BLaER1 (cell line): ENCODE measurements around the gene CALCOCO2.
A peak's percentile ranks its signal among the peaks of the same experiment; 100 is the strongest.
"Not testable (repeated sequence)": the region's sequence is repeated elsewhere in the genome, so short reads cannot be mapped to it uniquely, and the experiment has no call there.

Source experiments
- H3K27ac ChIP-seq: shearing (Covaris generic); formaldehyde crosslinking; 2 replicates; pipeline ENCODE4 v1.8.1; 2022
- H3K27me3 ChIP-seq: shearing (Covaris generic); formaldehyde crosslinking; 2 replicates; pipeline ENCODE4 v1.8.1; 2022
- H3K36me3 ChIP-seq: shearing (Covaris generic); formaldehyde crosslinking; 2 replicates; pipeline ENCODE4 v1.8.1; 2022
- H3K4me1 ChIP-seq: shearing (Covaris generic); formaldehyde crosslinking; 2 replicates; pipeline ENCODE4 v1.8.1; 2022
- H3K4me2 ChIP-seq: shearing (Covaris generic); formaldehyde crosslinking; 2 replicates; pipeline ENCODE4 v1.8.1; 2022
- H3K4me3 ChIP-seq: shearing (Covaris generic); formaldehyde crosslinking; 2 replicates; pipeline ENCODE4 v1.8.1; 2022
- H3K9ac ChIP-seq: shearing (Covaris generic); formaldehyde crosslinking; 2 replicates; pipeline ENCODE4 v1.8.1; 2022
- H3K9me3 ChIP-seq: shearing (Covaris generic); formaldehyde crosslinking; 2 replicates; pipeline ENCODE4 v1.8.1; 2022
- H4K20me1 ChIP-seq: shearing (Covaris generic); formaldehyde crosslinking; 2 replicates; pipeline ENCODE4 v1.8.1; 2022
- Cebpa-rat ChIP-seq: shearing (Covaris generic); IDR thresholded peaks from 2 replicates; pipeline ENCODE4 v1.8.1; 2022

CALCOCO2 gene

DNA sequence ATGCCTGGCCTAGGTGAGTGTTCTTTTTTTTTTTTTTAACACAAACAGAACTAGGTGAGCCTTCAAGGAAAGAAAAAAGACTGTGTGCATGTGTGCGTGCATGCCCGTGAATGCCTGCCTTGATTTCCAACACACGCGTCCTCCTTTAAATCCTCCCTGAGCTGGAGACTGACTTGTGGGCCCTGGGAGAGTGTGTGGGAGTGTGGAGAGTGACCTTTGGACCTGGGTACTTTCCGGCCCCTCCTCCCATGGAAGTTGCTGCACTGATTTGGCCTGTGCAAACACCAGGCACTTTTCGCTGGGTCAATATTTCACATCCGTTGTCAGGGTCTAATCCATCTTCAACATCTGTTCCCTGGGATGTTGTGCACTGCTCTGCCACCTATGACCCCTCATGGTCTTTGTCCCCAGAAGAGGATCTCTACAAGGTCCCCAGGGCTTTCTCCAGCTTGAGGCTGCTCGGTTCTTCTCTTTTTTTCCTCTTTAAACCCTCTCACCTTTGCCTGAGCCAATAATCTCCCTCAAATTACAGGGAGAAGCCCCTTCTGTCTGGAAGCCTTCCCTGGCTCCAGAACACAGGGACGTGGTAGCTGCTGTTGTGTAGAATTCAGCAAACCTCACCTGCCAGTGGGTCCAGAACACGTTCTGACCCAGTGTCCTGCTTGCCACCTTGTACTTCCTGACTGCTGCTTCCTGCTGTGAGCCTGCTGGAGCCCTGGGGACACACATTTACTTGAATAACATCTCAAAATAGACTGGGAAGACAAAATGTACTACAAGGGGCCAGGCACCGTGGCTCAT is 40.9 kb downstream of the CALCOCO2 start:
- Histone ChIP-seq H3K4me2 (peak overlapping the region; percentile 66), H3K4me3 (no peak overlapping the region), H4K20me1 (no peaks in the 10 kb centered on the region), H3K27me3 (no peaks in the 10 kb centered on the region), H3K9me3 (no peaks in the 10 kb centered on the region), H3K4me1 (peaks cover 55% of the 10 kb centered on the region), H3K27ac (no peak overlapping the region), H3K36me3 (no peaks in the 10 kb centered on the region), H3K9ac (peak overlapping the region; percentile 43; the same call in 1 of the 2 replicates)
- no peak for TF ChIP-seq Cebpa-rat

DNA sequence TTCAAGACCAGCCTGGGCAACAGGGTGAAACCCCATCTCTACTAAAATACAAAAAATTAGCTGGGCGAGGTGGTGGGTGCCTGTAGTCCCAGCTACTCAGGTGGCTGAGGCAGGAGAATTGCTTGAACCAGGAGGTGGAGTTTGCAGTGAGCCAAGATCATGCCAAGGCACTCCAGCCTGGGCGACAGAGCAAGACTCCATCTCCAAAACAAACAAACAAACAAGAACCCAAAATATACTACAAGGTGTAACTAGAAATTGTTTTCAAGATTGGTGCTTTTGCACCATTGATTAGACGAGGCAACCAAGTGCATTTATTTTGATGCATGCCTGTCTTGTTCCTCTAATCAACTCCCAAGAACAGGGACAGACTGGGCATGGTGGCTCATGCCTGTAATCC is 41.6 kb downstream of the CALCOCO2 start:
- Histone ChIP-seq H3K4me1 (peaks cover 61% of the 10 kb centered on the region), H3K4me2 (peak overlapping the region; percentile 66), H3K9ac (peak overlapping the region; percentile 43; the same call in 1 of the 2 replicates)
- not testable (repeated sequence) for H3K9me3 ChIP-seq, H3K36me3 ChIP-seq, H4K20me1 ChIP-seq, H3K4me3 ChIP-seq, H3K27me3 ChIP-seq, H3K27ac ChIP-seq

DNA sequence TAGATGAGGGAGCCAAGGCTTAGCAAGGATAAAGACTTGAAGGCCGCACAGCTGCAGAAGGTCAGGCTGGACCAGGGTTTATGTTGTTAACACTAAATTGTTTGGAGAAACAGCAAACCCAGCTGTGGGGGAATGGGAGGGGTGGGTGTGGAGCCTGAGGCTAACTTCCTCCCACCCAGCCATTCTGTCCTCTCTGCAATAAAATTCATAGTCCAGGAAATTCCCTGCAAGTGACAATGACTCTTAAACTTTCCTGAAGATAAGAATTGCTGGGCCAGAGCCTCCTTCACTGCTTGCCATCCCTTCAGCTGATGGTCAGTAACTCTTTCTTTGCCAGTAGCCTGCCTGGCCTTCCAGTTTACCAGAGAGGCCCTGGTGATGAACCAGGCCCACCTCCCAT is 42.4 kb downstream of the CALCOCO2 start:
- Histone ChIP-seq H3K4me1 (peaks cover 69% of the 10 kb centered on the region), H4K20me1 (no peaks in the 10 kb centered on the region), H3K4me3 (no peak overlapping the region), H3K9me3 (no peaks in the 10 kb centered on the region), H3K27ac (no peak overlapping the region), H3K9ac (no peak overlapping the region), H3K4me2 (peak overlapping the region; percentile 66; the same call in 1 of the 2 replicates), H3K27me3 (no peaks in the 10 kb centered on the region), H3K36me3 (no peaks in the 10 kb centered on the region)
- TF ChIP-seq Cebpa-rat = no peak

DNA sequence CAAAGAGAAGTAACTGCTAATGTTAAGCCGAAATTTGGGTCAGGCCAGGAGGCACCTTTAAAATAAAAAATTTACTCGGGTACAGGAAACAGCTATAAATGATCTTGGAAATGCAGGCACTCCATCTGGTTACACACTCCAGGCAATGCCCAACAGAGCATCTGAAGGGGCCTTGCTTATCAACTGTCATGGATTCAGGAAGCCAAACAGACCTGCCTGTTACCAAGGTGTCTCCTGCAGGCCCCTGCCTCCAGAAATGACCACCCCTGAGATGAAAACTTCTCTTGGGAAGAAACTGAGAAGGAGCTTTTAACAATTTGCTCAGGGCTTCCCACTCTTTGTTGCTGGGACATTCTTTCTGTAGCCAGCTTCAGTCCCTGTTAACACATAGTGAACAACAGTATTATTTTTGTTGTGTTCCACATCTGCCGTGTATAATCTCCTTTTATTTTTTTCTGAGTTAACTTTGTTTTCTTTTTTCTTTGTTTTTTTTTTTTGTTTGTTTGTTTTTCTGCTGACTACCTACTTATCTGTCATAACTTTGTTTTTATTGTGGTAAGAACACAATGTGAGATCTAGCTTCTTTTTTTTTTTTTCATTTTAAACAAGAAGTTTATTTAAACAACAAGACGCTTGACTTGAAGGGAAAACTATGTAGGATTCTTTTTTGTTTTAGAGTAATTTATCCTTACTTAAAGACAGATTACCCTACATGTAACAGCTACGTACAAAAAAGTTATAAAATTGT is 43.0 kb downstream of the CALCOCO2 start:
- H3K4me3 ChIP-seq = no peak overlapping the region
- TF ChIP-seq Cebpa-rat = no peak
- H3K27ac ChIP-seq = no peak overlapping the region
- no peaks in the 10 kb centered on the region for H3K9me3 ChIP-seq
- H3K36me3 ChIP-seq = no peaks in the 10 kb centered on the region
- no peaks in the 10 kb centered on the region for H4K20me1 ChIP-seq
- H3K4me1 ChIP-seq = peaks cover 71% of the 10 kb centered on the region
- no peak overlapping the region for H3K9ac ChIP-seq
- H3K27me3 ChIP-seq = no peaks in the 10 kb centered on the region
- H3K4me2 ChIP-seq = peak overlapping the region; percentile 66; the same call in 1 of the 2 replicates

DNA sequence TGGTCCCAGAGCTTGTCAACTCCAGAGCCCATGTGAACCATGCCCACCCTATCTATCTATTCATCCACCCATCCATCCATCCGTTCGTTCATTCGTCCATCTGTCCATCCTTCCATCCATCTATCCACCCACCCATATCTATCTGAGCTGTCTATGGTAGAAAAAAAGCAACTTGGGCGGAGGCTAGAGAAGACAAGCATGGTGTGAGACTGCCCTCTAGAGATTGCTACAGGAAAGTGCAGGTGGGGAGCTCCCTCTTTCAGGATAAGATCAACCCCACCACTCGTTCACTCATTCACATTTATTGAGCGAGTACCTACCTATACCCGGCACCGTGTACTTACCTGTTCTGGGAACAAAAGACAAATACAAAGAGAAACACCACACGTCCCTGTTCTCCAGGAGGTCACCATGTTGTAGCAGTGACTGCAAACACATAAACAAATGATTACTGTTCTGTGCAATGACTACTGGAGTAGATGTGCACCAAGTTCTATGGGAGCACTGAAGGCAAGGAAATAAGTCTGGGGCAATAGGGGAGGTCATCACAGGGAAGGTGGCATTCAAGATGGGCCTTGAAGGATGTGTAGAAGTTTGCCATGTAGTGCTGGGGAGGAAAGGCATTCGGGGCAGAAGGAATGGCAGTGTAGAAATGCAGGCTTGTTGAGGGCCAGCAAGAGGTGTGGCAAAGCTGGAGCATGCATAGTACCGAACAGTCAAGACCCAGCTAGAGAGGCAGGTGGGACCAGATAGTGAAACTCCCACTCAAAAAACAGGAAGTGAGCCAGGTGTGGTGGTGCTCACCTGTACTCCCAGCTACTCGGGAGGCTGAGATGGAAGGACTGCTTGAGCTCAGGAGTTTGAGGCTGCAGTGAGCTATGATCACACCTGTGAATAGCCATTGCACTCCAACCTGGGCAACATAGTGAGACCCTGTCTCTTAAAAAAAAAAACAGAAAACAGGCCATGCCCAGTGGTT is 48.4 kb downstream of the CALCOCO2 start:
- H3K36me3 ChIP-seq = no peaks in the 10 kb centered on the region
- H3K27ac ChIP-seq = no peak overlapping the region
- H3K4me2 ChIP-seq = no peak overlapping the region
- peaks cover 22% of the 10 kb centered on the region for H3K4me1 ChIP-seq
- no peaks in the 10 kb centered on the region for H4K20me1 ChIP-seq
- H3K4me3 ChIP-seq = no peak overlapping the region
- H3K9ac ChIP-seq = no peak overlapping the region
- H3K27me3 ChIP-seq = no peaks in the 10 kb centered on the region
- no peak for TF ChIP-seq Cebpa-rat
- no peaks in the 10 kb centered on the region for H3K9me3 ChIP-seq

DNA sequence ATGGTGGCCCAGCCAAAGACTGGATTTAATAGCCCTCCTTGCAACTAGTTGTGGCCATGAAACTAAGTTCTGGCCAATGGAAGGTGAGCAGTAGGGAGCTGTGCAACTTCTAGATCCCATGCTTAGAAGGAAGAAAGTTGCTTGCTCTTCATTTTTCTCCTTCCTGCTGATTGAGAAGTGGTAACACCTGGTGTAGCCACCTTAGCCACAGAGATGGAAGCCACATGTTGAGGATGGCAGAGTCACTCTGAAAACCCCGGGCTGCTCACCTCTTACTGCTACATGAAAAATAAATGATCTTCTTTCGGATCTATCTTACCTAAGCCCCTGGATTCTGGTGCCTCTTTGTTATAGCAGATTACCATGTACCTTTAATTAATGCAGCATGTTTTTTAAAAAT is 51.4 kb downstream of the CALCOCO2 start:
- Histone ChIP-seq H3K27ac (no peak overlapping the region), H3K4me3 (no peak overlapping the region), H3K36me3 (no peaks in the 10 kb centered on the region), H4K20me1 (no peaks in the 10 kb centered on the region), H3K27me3 (no peaks in the 10 kb centered on the region), H3K9me3 (no peaks in the 10 kb centered on the region), H3K9ac (no peak overlapping the region), H3K4me2 (no peak overlapping the region), H3K4me1 (peaks cover 15% of the 10 kb centered on the region)
- no peak for TF ChIP-seq Cebpa-rat

DNA sequence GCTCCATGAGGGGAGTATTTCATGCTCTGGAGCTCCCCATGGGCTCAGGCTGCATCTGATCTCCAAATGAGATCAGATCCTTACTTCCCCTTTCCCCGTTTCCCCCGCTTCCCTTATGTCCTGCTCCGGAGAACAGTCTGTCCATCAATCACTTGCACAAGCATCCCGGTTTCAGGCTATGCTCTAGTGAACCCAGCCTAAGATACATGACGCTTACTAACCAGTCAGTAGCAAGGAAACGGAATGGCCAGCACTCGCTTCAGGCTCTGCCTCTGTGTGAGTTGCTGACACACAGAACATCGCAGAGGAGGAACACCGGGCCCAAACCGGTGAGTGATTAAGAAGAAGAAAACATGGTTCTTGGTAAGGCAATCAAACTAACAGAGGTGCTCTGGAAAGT is 52.3 kb downstream of the CALCOCO2 start:
- no peak for TF ChIP-seq Cebpa-rat
- H3K27ac ChIP-seq = no peak overlapping the region
- no peaks in the 10 kb centered on the region for H3K36me3 ChIP-seq
- no peak overlapping the region for H3K4me3 ChIP-seq
- H3K9ac ChIP-seq = no peak overlapping the region
- no peaks in the 10 kb centered on the region for H3K9me3 ChIP-seq
- no peaks in the 10 kb centered on the region for H3K27me3 ChIP-seq
- no peaks in the 10 kb centered on the region for H4K20me1 ChIP-seq
- no peak overlapping the region for H3K4me2 ChIP-seq
- H3K4me1 ChIP-seq = peaks cover 6% of the 10 kb centered on the region

DNA sequence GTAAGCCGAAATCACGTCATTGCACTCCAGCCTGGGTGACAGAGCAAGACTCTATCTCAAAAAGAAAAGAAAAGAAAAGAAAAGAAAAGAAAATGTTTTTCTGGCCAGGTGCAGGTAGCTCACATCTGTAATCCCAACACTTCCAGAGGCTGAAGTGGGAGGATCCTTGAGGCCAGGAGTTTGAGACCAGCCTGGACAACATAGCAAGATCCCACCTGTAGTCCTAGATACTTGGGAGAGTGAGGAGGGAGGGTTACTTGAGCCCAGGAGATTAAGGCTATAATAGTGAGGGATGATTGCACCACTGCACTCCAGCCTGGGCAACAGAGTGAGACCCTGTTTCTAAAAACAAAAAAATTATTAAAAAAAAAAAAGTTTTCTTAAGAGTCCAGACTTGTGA is 59.3 kb downstream of the CALCOCO2 start:
- no peak overlapping the region for H3K9ac ChIP-seq
- H4K20me1 ChIP-seq = no peaks in the 10 kb centered on the region
- H3K27me3 ChIP-seq = no peaks in the 10 kb centered on the region
- H3K27ac ChIP-seq = no peak overlapping the region
- no peak overlapping the region for H3K4me3 ChIP-seq
- TF ChIP-seq Cebpa-rat = no peak
- peaks cover 10% of the 10 kb centered on the region for H3K36me3 ChIP-seq
- H3K4me2 ChIP-seq = no peak overlapping the region
- peaks cover 26% of the 10 kb centered on the region for H3K4me1 ChIP-seq
- no peaks in the 10 kb centered on the region for H3K9me3 ChIP-seq

DNA sequence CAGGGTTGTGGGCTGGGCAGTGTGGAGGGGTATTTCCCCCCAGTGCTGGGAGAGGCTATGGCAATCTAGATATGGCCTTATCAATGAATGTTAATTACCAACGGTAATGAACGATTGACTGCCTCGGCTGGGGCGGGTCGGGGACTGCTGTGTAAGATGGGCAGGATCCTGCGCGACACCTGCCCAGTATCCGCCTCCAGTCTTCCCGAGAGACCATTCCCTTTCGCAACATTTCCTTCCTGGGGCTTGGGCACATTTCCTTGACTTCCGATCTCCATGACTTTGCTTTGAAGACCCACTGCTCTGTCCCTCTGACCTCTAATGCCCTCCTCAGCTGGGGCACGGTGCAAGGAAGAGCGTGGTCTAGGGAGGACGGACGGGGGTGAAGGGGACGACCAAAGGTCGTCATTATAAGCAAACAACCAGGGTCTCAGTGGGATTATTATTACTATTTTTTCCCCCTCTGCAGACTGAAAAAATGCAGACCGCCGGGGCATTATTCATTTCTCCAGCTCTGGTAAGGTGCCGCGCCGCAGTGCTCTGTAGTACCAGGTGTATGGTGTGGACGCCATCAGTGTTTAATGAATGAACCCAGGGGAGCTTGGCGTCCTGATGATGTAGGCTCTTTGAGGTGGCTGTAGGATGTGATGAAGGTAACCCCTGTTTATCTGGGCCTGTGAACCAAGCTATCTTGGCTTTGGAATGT is 62.3 kb downstream of the CALCOCO2 start:
- H3K9ac ChIP-seq = peak overlapping the region; percentile 86
- H3K4me2 ChIP-seq = peak overlapping the region; percentile 95
- H3K4me3 ChIP-seq = peak overlapping the region; percentile 80
- H3K36me3 ChIP-seq = peaks cover 40% of the 10 kb centered on the region
- no peaks in the 10 kb centered on the region for H3K9me3 ChIP-seq
- TF ChIP-seq Cebpa-rat = no peak
- peaks cover 26% of the 10 kb centered on the region for H3K4me1 ChIP-seq
- H4K20me1 ChIP-seq = no peaks in the 10 kb centered on the region
- H3K27me3 ChIP-seq = no peaks in the 10 kb centered on the region
- peak overlapping the region; percentile 81 for H3K27ac ChIP-seq
